BE2C (cell line): Measurements from ENCODE around the gene ANO2.

Experiments
- DNase-seq: peaks from one replicate; pipeline ENCODE4 v3.0.0-alpha.2; 2020
- H3K27me3 ChIP-seq: fragments of 250-450 bp; sonication (Bioruptor Pico); 2 replicates; pipeline ENCODE4 v1.5.1; 2020; ENCODE audit warnings: mild to moderate bottlenecking
- H3K36me3 ChIP-seq: fragments of 250-450 bp; sonication (Bioruptor Pico); 2 replicates; pipeline ENCODE4 v1.5.1; 2020; ENCODE audit warnings: mild to moderate bottlenecking
- H3K4me1 ChIP-seq: fragments of 250-450 bp; sonication (Bioruptor Pico); 2 replicates; pipeline ENCODE4 v1.5.1; 2020
- H3K4me3 ChIP-seq: 2 replicates; pipeline ENCODE4 v1.5.1; 2011; ENCODE audit warnings: low read depth, low read length
- H3K9me3 ChIP-seq: fragments of 250-450 bp; sonication (Bioruptor Pico); 2 replicates; pipeline ENCODE4 v1.5.1; 2020
- CTCF ChIP-seq: IDR thresholded peaks from 2 replicates; pipeline ENCODE4 v1.5.1; 2012; ENCODE audit warnings: mild to moderate bottlenecking, low read depth, low read length

ANO2 gene

GRCh38 chr12:5777451-5777850, 167.6 kb downstream of the ANO2 start:
- TF ChIP-seq CTCF, result no peak
- H3K4me3 ChIP-seq, result no peak overlapping the region
- H3K27me3 ChIP-seq, result 0 out of 2 replicates have a peak, but pooled peaks cover 7% of the 10 kb centered on the region
- no peaks in the 10 kb centered on the region for H3K36me3 ChIP-seq
- no peaks in the 10 kb centered on the region for H3K4me1 ChIP-seq
- no peaks in the 10 kb centered on the region for H3K9me3 ChIP-seq
- no peak for DNase-seq

GRCh38 chr12:5776091-5776490, 169.0 kb downstream of the ANO2 start:
- no peak overlapping the region for H3K4me3 ChIP-seq
- H3K9me3 ChIP-seq, result no peaks in the 10 kb centered on the region
- H3K27me3 ChIP-seq, result 0 out of 2 replicates have a peak, but pooled peaks cover 7% of the 10 kb centered on the region
- H3K4me1 ChIP-seq, result no peaks in the 10 kb centered on the region
- no peak for TF ChIP-seq CTCF
- H3K36me3 ChIP-seq, result no peaks in the 10 kb centered on the region
- DNase-seq, result no peak

GRCh38 chr12:5773550-5773949, 171.5 kb downstream of the ANO2 start:
- no peak overlapping the region for H3K4me3 ChIP-seq
- peaks cover 4% of the 10 kb centered on the region; the same call in 1 of the 2 replicates for H3K27me3 ChIP-seq
- DNase-seq, result no peak
- H3K4me1 ChIP-seq, result no peaks in the 10 kb centered on the region
- no peak for TF ChIP-seq CTCF
- no peaks in the 10 kb centered on the region for H3K9me3 ChIP-seq
- H3K36me3 ChIP-seq, result no peaks in the 10 kb centered on the region

DNA sequence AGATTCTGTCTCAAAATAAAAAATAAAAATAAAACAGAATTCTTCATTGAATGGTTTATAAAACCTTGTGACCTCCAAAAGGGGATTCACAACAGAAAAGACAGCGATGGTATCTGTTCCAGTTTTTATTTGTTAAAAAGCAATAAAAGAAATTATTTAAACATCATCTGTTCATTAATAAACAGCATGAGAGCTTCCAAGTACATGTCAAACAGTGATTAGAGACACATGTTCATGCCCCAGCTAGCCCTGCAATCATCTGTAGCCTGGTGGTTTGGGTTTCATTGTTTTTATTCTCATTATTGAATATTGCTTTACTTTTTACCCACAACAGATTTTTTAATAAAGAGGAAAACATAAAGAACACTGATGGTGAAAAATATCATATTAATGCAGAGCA, 173.3 kb downstream of the ANO2 start:
- Histone ChIP-seq H3K9me3 (no peaks in the 10 kb centered on the region), H3K4me1 (no peaks in the 10 kb centered on the region), H3K27me3 (peaks cover 4% of the 10 kb centered on the region; the same call in 1 of the 2 replicates), H3K4me3 (no peak overlapping the region), H3K36me3 (no peaks in the 10 kb centered on the region)
- no peak for DNase-seq
- no peak for TF ChIP-seq CTCF

DNA sequence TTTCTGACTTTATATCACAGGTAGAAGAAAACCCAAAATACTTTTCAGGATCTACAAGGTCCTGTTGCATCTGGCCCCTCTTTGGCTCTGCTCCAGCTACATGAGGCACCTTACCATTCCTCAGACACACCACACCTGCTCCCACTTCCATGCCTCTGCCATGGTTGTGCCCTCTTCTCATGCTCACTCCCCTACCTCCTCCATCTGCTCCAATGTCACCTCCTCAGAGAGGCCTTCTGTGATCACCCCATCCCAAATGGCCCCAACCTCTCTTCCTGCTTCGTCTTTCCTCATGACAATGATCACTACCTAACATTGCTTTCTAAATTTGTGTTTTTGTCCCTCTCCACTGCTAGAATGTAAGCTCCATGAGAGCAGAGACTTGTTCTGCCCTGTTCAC, 174.3 kb downstream of the ANO2 start:
- TF ChIP-seq CTCF, result no peak
- Histone ChIP-seq H3K27me3 (peaks cover 4% of the 10 kb centered on the region; the same call in 1 of the 2 replicates), H3K4me1 (no peaks in the 10 kb centered on the region), H3K36me3 (no peaks in the 10 kb centered on the region), H3K9me3 (no peaks in the 10 kb centered on the region), H3K4me3 (no peak overlapping the region)
- DNase-seq, result no peak

DNA sequence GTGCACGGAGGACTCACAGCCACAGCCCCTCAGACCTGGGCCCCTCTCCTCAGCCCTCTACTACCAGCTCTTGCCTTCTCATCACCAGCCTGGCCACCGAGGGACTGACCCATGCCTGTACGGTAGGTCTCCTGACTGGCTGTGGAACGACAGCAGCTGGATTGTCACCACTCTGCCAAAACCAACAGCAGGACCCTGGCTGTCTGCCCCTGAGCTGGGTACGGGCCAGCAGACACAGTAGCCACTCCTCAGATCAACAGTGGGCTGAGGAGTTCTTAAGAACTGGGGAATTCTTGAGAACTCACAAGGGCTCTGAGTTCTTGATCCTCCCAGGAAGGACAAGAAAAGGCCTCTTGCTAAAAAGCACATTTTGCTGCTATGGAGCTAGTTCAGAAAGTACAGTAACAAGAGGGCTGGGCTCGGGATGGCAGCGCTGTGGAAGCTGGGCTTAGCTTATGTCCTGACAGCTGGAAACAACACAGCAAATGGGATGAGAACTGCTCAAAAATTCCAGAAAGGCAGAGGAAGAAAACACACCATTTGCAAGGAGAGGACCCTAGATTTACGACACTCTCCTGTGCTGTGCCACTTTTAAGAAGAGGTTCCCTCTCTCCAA, 176.4 kb downstream of the ANO2 start:
- H3K9me3 ChIP-seq, result no peaks in the 10 kb centered on the region
- no peaks in the 10 kb centered on the region for H3K36me3 ChIP-seq
- H3K4me3 ChIP-seq, result no peak overlapping the region
- H3K4me1 ChIP-seq, result no peaks in the 10 kb centered on the region
- peaks cover 6% of the 10 kb centered on the region; the same call in 1 of the 2 replicates for H3K27me3 ChIP-seq
- TF ChIP-seq CTCF, result no peak
- DNase-seq, result no peak
